Neuronal stem cell (in vitro differentiated cells): Measurements from ENCODE around the gene SLC18B1.

Experiments used
- DNase-seq: peaks from one replicate; pipeline ENCODE4 v3.0.0-alpha.2; 2013; ENCODE audit warnings: low spot score
- H2AFZ ChIP-seq: one replicate; pipeline ENCODE4 v1.6.1; 2013; ENCODE audit warnings: mild to moderate bottlenecking, low read length, inconsistent platforms
- H2AK5ac ChIP-seq: 2 replicates; pipeline ENCODE4 v1.6.1; 2013; ENCODE audit warnings: low read depth, mild to moderate bottlenecking, inconsistent platforms, low read length, moderate library complexity, mixed read lengths
- H2BK120ac ChIP-seq: 2 replicates; pipeline ENCODE4 v1.6.1; 2013; ENCODE audit warnings: low read depth, mild to moderate bottlenecking, inconsistent platforms, low read length, moderate library complexity, mixed read lengths
- H2BK12ac ChIP-seq: one replicate; pipeline ENCODE4 v1.6.1; 2013; ENCODE audit warnings: low read length, inconsistent platforms
- H2BK15ac ChIP-seq: 2 replicates; pipeline ENCODE4 v1.6.1; 2013; ENCODE audit warnings: mild to moderate bottlenecking, low read length, inconsistent platforms, mixed read lengths
- H2BK5ac ChIP-seq: one replicate; pipeline ENCODE4 v1.6.1; 2013; ENCODE audit warnings: inconsistent platforms, mild to moderate bottlenecking, low read length, moderate library complexity
- H3K14ac ChIP-seq: one replicate; pipeline ENCODE4 v1.6.1; 2013; ENCODE audit warnings: low read length, inconsistent platforms
- H3K18ac ChIP-seq: 2 replicates; pipeline ENCODE4 v1.6.1; 2013; ENCODE audit warnings: low read length, inconsistent platforms
- H3K23ac ChIP-seq: 2 replicates; pipeline ENCODE4 v1.6.1; 2013; ENCODE audit warnings: low read depth, mild to moderate bottlenecking, mixed read lengths, low read length, inconsistent platforms; ENCODE audit not compliant: poor library complexity
- H3K27ac ChIP-seq: replicated peaks from 3 replicates; pipeline ENCODE4 v1.5.1; 2013; ENCODE audit warnings: low read length, inconsistent platforms
- H3K27me3 ChIP-seq, 3 experiments: 2 replicates each; pipeline ENCODE4 v1.6.1; 2013; ENCODE audit warnings: low read length in 3 of 3, mild to moderate bottlenecking in 2 of 3, inconsistent platforms in 1 of 3, low read depth in 1 of 3, mixed read lengths in 1 of 3, moderate library complexity in 1 of 3; ENCODE audit not compliant: control insufficient read depth in 3 of 3, insufficient read depth in 3 of 3
- H3K36me3 ChIP-seq, 2 donors: replicated peaks in 1 of 2; 2 replicates each; pipeline ENCODE4 v1.6.1; 2013; ENCODE audit warnings: low read length in 2 of 2; ENCODE audit not compliant: control insufficient read depth in 2 of 2, insufficient read depth in 2 of 2
- H3K4ac ChIP-seq: 2 replicates; pipeline ENCODE4 v1.6.1; 2013; ENCODE audit warnings: inconsistent platforms, mild to moderate bottlenecking, low read length, moderate library complexity
- H3K4me1 ChIP-seq, 2 donors: 1 replicate in 1 of 2; 2 replicates in 1 of 2; pipeline ENCODE4 v1.6.1; 2013; ENCODE audit warnings: low read length in 2 of 2, low read depth in 1 of 2; ENCODE audit not compliant: control insufficient read depth in 2 of 2, insufficient read depth in 1 of 2
- H3K4me2 ChIP-seq: one replicate; pipeline ENCODE4 v1.6.1; 2013; ENCODE audit warnings: mild to moderate bottlenecking, low read length, inconsistent platforms; ENCODE audit not compliant: insufficient read depth, poor library complexity, severe bottlenecking
- H3K4me3 ChIP-seq, 2 donors: 2 replicates each; pipeline ENCODE4 v1.5.1; 2013; ENCODE audit warnings: low read length in 2 of 2, mild to moderate bottlenecking in 2 of 2, inconsistent platforms in 1 of 2, moderate library complexity in 1 of 2
- H3K79me1 ChIP-seq: one replicate; pipeline ENCODE4 v1.6.1; 2013; ENCODE audit warnings: low read depth, mild to moderate bottlenecking, inconsistent platforms, low read length, moderate library complexity
- H3K9ac ChIP-seq: one replicate; pipeline ENCODE4 v1.6.1; 2013; ENCODE audit warnings: mild to moderate bottlenecking, low read depth, low read length, inconsistent platforms; ENCODE audit not compliant: poor library complexity
- H3K9me3 ChIP-seq, 2 donors: replicated peaks in 1 of 2; 2 replicates each; pipeline versions ENCODE3 to v1.6.1; 2013; ENCODE audit warnings: low read length in 2 of 2, mild to moderate bottlenecking in 2 of 2, inconsistent platforms in 1 of 2, low read depth in 1 of 2, mixed read lengths in 1 of 2, moderate library complexity in 1 of 2; ENCODE audit not compliant: control insufficient read depth in 2 of 2, insufficient read depth in 1 of 2
- H4K8ac ChIP-seq: one replicate; pipeline ENCODE4 v1.6.1; 2013; ENCODE audit warnings: low read depth, mild to moderate bottlenecking, inconsistent platforms, low read length, moderate library complexity
- H4K91ac ChIP-seq: one replicate; pipeline ENCODE4 v1.6.1; 2013; ENCODE audit warnings: low read length, low read depth, mild to moderate bottlenecking, inconsistent platforms; ENCODE audit not compliant: poor library complexity
- WGBS, 2 donors: extraction: QIAGEN DNeasy Blood & Tissue Kit; methylation state at CpG; one replicate each; pipeline ENCODE4 v1.1.7; 2013; ENCODE audit warnings: missing lambda C conversion rate in 2 of 2, mixed read lengths in 1 of 2; ENCODE audit not compliant: insufficient read length in 2 of 2, insufficient replicate concordance in 1 of 2; ENCODE audit errors: extremely low coverage in 2 of 2; 5-methylcytosine and 5-hydroxymethylcytosine counted together

Gene SLC18B1

GRCh38 chr6:132789396-132789776 lies 9.1 kb downstream of the SLC18B1 start:
- Histone ChIP-seq H2BK5ac (no peak overlapping the region), H3K27me3 (no peaks in the 10 kb centered on the region), H3K4me3 (no peak overlapping the region), H3K4me2 (no peak overlapping the region), H3K23ac (no peak overlapping the region), H2BK15ac (no peak overlapping the region), H3K4me1 (no peaks in the 10 kb centered on the region), H2BK120ac (no peak overlapping the region), H3K4ac (no peak overlapping the region), H3K9ac (no peak overlapping the region), H4K91ac (no peak overlapping the region), H3K9me3 (no peaks in the 10 kb centered on the region), H4K8ac (no peak overlapping the region), H3K27ac (no peak overlapping the region), H2AFZ (peak overlapping the region; percentile 80), H3K36me3 (no peaks in the 10 kb centered on the region), H3K18ac (no peak overlapping the region), H3K79me1 (no peaks in the 10 kb centered on the region), H2AK5ac (no peak overlapping the region), H2BK12ac (no peak overlapping the region), H3K14ac (no peak overlapping the region)
- no peak for DNase-seq
- no CpG with 5 or more reads among the region's 4 CpGs for WGBS, 2 donors

GRCh38 chr6:132788658-132789395 lies 9.6 kb downstream of the SLC18B1 start:
- Histone ChIP-seq H2BK120ac (no peak overlapping the region), H2BK15ac (no peak overlapping the region), H3K79me1 (no peaks in the 10 kb centered on the region), H3K9me3 (no peaks in the 10 kb centered on the region), H3K9ac (no peak overlapping the region), H3K4me3 (no peak overlapping the region), H3K4me1 (no peaks in the 10 kb centered on the region), H3K27me3 (no peaks in the 10 kb centered on the region), H3K36me3 (no peaks in the 10 kb centered on the region), H4K8ac (no peak overlapping the region), H3K14ac (no peak overlapping the region), H3K18ac (no peak overlapping the region), H2BK5ac (no peak overlapping the region), H3K4me2 (no peak overlapping the region), H2BK12ac (no peak overlapping the region), H4K91ac (no peak overlapping the region), H3K27ac (no peak overlapping the region), H2AK5ac (no peak overlapping the region), H2AFZ (peak overlapping the region; percentile 80), H3K23ac (no peak overlapping the region), H3K4ac (no peak overlapping the region)
- no peak for DNase-seq
- 100% methylated on average over 1 of the region's 6 CpGs; no CpG with 5 or more reads in 1 of the 2 donors for WGBS, 2 donors

- no peak for DNase-seq
- no peak overlapping the region for H3K27ac ChIP-seq
- peak overlapping the region; percentile 11 for H3K4me2 ChIP-seq
- H2AK5ac ChIP-seq = no peak overlapping the region
- H3K4me1 ChIP-seq = no peaks in the 10 kb centered on the region
- no peak overlapping the region for H3K4ac ChIP-seq
- no peaks in the 10 kb centered on the region for H3K36me3 ChIP-seq
- no peak overlapping the region for H3K18ac ChIP-seq
- H2AFZ ChIP-seq = no peak overlapping the region
- H3K9ac ChIP-seq = no peak overlapping the region
- no peak overlapping the region for H2BK12ac ChIP-seq
- H3K9me3 ChIP-seq = no peaks in the 10 kb centered on the region
- H3K4me3 ChIP-seq = no peak overlapping the region
- no peak overlapping the region for H4K8ac ChIP-seq
- WGBS, 2 donors = no CpG with 5 or more reads among the region's 7 CpGs
- H3K14ac ChIP-seq = no peak overlapping the region
- H3K23ac ChIP-seq = no peak overlapping the region
- no peak overlapping the region for H2BK120ac ChIP-seq
- H4K91ac ChIP-seq = no peak overlapping the region
- H2BK15ac ChIP-seq = no peak overlapping the region
- no peak overlapping the region for H2BK5ac ChIP-seq
- H3K27me3 ChIP-seq = no peaks in the 10 kb centered on the region
- no peaks in the 10 kb centered on the region for H3K79me1 ChIP-seq
Measured at GRCh38 chr6:132785936-132786335, 12.5 kb downstream of the SLC18B1 start.

GRCh38 chr6:132780770-132781371 lies 17.6 kb downstream of the SLC18B1 start:
- no peak overlapping the region for H2BK12ac ChIP-seq
- H3K27ac ChIP-seq = no peak overlapping the region
- no peak overlapping the region for H2BK5ac ChIP-seq
- no peak overlapping the region for H3K4me3 ChIP-seq
- DNase-seq = no peak
- no peak overlapping the region for H3K14ac ChIP-seq
- H2BK120ac ChIP-seq = no peak overlapping the region
- no peak overlapping the region for H3K4ac ChIP-seq
- H3K27me3 ChIP-seq = no peaks in the 10 kb centered on the region
- no peak overlapping the region for H3K23ac ChIP-seq
- no peak overlapping the region for H3K9ac ChIP-seq
- H3K18ac ChIP-seq = no peak overlapping the region
- H2AK5ac ChIP-seq = no peak overlapping the region
- WGBS, 2 donors = no CpG with 5 or more reads among the region's 2 CpGs
- no peak overlapping the region for H3K4me2 ChIP-seq
- peaks cover 0 to 3% of the 10 kb centered on the region in 2 donors for H3K36me3 ChIP-seq
- H3K79me1 ChIP-seq = no peaks in the 10 kb centered on the region
- no peak overlapping the region for H4K91ac ChIP-seq
- H2AFZ ChIP-seq = no peak overlapping the region
- H4K8ac ChIP-seq = no peak overlapping the region
- no peaks in the 10 kb centered on the region for H3K9me3 ChIP-seq
- H2BK15ac ChIP-seq = no peak overlapping the region
- no peaks in the 10 kb centered on the region for H3K4me1 ChIP-seq
